GM19099 (cell line): Measurements from ENCODE around the gene TYSND1.

Experiments used
- POLR2A ChIP-seq: IDR thresholded peaks from 3 replicates; pipeline ENCODE4 v1.6.1; 2011; ENCODE audit warnings: low read depth; ENCODE audit not compliant: insufficient read length; ENCODE audit errors: extremely low read depth

The TYSND1 gene

GRCh38 chr10:70145166-70145665 is 1.3 kb downstream of the TYSND1 start:
- no peak for TF ChIP-seq POLR2A

DNA sequence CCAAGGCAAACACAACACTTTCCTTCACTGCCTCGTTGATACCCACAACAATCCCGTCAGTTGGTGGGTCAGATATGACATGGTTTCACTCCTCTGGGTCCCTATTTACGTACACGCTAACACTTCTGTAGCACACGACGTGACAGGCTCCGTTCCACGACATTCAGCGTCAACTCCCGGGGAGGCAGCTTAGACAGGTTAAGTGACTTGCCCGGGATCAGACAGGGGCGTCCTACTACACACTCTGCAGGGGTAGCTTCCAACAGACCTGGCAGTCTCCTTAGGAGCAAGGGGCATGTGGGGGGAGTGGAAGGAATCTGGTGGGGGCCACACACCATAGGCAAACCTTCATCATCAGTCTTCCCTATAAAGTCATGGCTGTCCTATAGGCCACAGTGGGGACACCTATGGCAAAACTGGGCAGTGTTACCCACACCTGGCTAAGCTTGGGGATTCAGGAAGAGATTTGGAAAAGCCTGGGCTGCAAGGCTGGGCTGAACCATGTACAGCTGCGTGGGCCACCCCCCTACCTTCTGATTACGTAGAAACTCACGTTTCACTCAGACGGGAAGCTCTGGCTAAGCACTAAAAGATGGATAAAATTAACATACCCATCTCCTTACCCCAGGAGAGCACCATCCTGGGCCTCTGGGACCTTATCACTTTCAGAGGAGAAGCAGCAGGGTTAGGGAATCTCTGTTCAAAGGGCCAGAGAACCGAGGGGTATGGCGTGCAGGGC is 2.0 kb downstream of the TYSND1 start:
- no peak for TF ChIP-seq POLR2A

DNA sequence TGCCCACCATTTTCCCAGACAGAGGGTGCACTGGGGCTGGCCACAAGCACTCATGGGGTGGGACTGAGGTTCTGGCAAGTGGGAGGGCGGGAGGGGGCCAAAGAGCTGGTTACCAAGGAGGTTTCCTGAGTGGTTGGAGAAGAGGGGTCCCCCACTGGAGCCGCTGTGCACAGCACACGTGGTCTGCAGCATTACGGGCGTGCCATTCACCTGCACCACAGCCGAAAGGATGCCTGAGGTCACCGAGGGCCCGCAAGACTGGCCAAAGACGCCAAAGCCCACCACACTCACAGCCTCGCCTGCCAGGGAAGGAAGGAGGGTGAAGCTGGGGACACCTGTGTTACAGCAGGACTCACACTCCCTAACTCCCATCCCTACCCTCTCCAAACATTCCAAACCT is 3.9 kb downstream of the TYSND1 start:
- no peak for TF ChIP-seq POLR2A

DNA sequence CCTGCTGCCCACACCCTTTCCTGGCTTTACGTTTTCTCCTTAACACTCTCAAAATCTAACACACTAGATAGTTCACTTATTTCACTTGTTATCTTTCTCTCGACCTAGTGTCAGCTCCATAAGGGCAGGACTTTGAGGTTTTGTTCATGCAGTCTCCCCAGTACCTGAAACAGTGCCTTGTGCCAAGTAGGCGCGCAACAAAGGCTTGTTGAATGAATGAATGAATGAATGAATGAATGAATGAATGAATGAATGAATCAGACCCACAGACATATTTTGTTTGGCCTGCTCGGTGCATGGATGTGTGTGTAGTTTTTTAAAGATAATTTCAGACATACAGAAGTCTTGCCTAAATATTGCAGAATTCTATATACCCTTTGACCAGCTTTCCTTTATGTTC is 6.2 kb downstream of the TYSND1 start:
- no peak for TF ChIP-seq POLR2A

GRCh38 chr10:70139997-70140250 is 6.6 kb downstream of the TYSND1 start:
- no peak for TF ChIP-seq POLR2A

DNA sequence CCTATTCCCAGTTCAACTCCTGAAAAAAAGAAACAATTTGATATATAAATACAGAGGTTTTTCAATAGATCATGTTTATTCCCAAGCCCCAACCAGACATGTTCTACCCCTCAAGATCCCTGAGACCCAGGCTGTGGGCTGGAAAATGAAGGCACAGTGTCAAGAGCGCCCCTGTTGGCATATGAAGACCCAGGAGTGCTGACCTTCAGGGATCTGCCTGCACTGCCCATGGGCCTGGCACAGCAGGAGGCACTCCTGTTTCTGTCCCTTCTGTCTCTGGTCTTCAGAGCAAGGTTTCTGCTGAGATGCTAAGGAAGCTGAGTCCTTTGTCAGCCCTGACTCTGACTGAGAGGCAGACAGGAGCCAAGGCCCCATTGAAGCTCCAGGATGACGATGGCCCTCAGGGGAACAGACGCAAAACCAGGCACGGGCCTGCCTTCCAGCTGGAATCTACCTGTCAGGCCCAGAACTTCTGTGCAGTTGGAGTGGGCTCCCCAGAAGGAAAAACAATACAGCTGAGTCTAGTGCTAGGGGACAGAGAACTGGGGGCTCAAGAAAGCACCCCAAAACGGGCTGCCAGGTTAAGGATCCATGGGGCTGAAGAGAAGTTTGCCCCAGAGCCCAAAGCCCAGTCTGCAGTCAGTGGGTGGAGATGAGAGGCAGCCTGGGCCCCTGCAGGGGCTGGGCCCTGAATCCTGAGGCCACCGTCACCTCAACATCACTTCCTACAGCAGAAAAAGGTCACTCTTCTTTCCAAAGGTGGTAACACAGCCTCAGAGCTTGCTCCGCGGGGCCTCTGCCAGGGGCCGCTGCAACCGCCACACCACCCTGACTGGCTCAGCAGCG is 7.1 kb downstream of the TYSND1 start:
- TF ChIP-seq POLR2A: no peak

GRCh38 chr10:70137927-70138883 is 8.3 kb downstream of the TYSND1 start:
- TF ChIP-seq POLR2A: no peak

DNA sequence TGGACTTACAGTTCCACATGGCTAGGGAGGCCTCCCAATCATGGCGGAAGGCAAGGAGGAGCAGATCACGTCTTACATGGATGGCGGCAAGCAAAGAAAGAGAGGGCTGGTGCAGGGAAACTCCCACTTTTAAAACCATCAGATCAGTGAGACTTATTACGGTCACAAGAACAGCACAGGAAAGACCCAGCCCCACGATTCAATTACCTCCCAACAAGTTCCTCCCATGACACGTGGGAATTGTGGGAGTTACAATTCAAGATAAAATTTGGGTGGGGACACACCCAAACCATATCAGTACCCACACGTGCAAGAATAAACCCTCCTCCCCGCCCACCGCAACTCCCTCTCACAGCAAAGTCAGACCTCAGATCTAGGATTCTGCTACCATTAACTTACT is 9.4 kb downstream of the TYSND1 start:
- no peak for TF ChIP-seq POLR2A

GRCh38 chr10:70135684-70136083 is 10.8 kb downstream of the TYSND1 start:
- TF ChIP-seq POLR2A: no peak

- no peak for TF ChIP-seq POLR2A
Measured at GRCh38 chr10:70135046-70135445, 11.5 kb downstream of the TYSND1 start.

DNA sequence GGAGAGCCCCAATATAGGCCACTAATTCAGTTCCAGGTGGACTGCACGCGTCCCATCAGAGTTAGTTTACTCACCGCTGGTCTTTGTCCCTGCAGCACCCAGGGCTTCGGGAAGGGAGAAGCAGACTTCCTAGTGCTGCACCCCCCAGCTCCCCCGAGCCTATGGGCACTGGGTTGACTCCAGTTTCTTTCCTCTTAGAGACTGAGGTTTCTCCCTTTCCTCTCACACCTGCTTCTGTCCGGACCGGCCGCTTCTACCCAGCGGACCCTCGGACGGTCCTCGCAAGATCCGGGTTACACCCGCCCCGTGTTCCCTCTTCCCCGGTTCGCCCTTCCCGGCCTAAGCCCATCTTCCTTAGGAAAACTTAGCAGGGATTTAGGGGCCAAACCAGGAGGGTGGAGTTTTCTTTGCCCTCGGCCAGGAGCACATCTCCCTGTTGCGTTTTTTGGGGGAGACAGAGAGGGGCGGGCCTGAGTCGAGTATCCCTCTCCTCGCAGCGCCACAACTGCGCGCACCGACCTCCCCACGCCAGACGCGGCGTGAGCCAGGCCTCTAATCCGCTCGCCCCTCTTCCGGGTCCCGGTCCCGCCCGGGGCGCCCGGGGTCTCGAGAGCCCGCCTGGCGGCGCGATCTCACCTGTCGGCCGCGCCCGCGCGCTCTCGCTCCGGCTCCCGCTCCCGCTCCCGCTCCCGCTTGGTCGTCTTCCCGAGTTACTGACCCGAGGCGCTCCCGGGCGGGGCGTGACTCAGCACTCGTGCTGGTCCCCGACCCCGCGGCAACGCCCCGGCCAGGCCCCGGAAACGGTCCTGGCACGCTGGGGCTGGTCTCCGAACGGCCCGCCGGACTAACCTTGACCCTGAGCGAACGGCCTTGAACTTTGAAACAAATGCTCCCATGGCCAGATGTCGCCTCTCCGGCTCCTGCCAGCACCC is 14.1 kb downstream of the TYSND1 start, which contains the start of gene AIFM2:
TSS of gene AIFM2 (minus strand) at position 728 of the 932 bp plus-strand sequence. CDS start 8,741 bp downstream, outside the sequence.
- TF ChIP-seq POLR2A: peak; percentile 77

GRCh38 chr10:70131560-70131937 is 15.0 kb downstream of the TYSND1 start:
- TF ChIP-seq POLR2A: no peak

- no peak for TF ChIP-seq POLR2A
Measured at GRCh38 chr10:70130878-70131559, 15.5 kb downstream of the TYSND1 start.
